ENCODE data around the gene TBATA. TPM values are rescaled to one million over a fixed set of nuclear protein-coding genes. Genes with fewer than 3 reads are reported as not detected.

The TBATA gene
- total RNA-seq, 1 donor from 2014 or later = not detected

GRCh38 chr10:70782746-70783680, 2.2 kb downstream of the TBATA start:
- Mint-ChIP-seq H3K36me3 (ENCODE audit: insufficient read depth) (no peaks in the 10 kb centered on the region), H3K4me3 (ENCODE audit: low read depth) (no peak overlapping the region), H3K27ac (no peak overlapping the region), H3K27me3 (peaks cover 10% of the 10 kb centered on the region), H3K9me3 (ENCODE audit: low read depth) (no peaks in the 10 kb centered on the region), H3K4me1 (ENCODE audit: low read depth) (no peaks in the 10 kb centered on the region)
- DNase-seq (ENCODE audit: low spot score, unreplicated experiment) = no peak
- TF ChIP-seq CTCF (IDR thresholded peaks at IDR 0.05; ENCODE audit: unreplicated experiment) = no peak

GRCh38 chr10:70782086-70782745, 3.0 kb downstream of the TBATA start:
- peaks cover 11% of the 10 kb centered on the region for H3K27me3 Mint-ChIP-seq
- H3K4me3 Mint-ChIP-seq (ENCODE audit: low read depth) = no peak overlapping the region
- no peak overlapping the region for H3K27ac Mint-ChIP-seq
- no peaks in the 10 kb centered on the region for H3K9me3 Mint-ChIP-seq (ENCODE audit: low read depth)
- no peaks in the 10 kb centered on the region for H3K36me3 Mint-ChIP-seq (ENCODE audit: insufficient read depth)
- no peak for TF ChIP-seq CTCF (IDR thresholded peaks at IDR 0.05; ENCODE audit: unreplicated experiment)
- H3K4me1 Mint-ChIP-seq (ENCODE audit: low read depth) = no peaks in the 10 kb centered on the region
- no peak for DNase-seq (ENCODE audit: low spot score, unreplicated experiment)

- no peak for DNase-seq (ENCODE audit: low spot score, unreplicated experiment)
- TF ChIP-seq CTCF (IDR thresholded peaks at IDR 0.05; ENCODE audit: unreplicated experiment) = no peak
- Mint-ChIP-seq H3K27ac (no peak overlapping the region), H3K9me3 (ENCODE audit: low read depth) (no peaks in the 10 kb centered on the region), H3K36me3 (ENCODE audit: insufficient read depth) (no peaks in the 10 kb centered on the region), H3K27me3 (peaks cover 11% of the 10 kb centered on the region), H3K4me1 (ENCODE audit: low read depth) (no peaks in the 10 kb centered on the region), H3K4me3 (ENCODE audit: low read depth) (no peak overlapping the region)
Observed at GRCh38 chr10:70781461-70782051, 3.6 kb downstream of the TBATA start.

- no peaks in the 10 kb centered on the region for H3K9me3 Mint-ChIP-seq (ENCODE audit: low read depth)
- peaks cover 11% of the 10 kb centered on the region for H3K27me3 Mint-ChIP-seq
- no peak overlapping the region for H3K27ac Mint-ChIP-seq
- no peaks in the 10 kb centered on the region for H3K4me1 Mint-ChIP-seq (ENCODE audit: low read depth)
- no peaks in the 10 kb centered on the region for H3K36me3 Mint-ChIP-seq (ENCODE audit: insufficient read depth)
- TF ChIP-seq CTCF (IDR thresholded peaks at IDR 0.05; ENCODE audit: unreplicated experiment) = no peak
- no peak overlapping the region for H3K4me3 Mint-ChIP-seq (ENCODE audit: low read depth)
- DNase-seq (ENCODE audit: low spot score, unreplicated experiment) = no peak
Observed at GRCh38 chr10:70780772-70781171, 4.4 kb downstream of the TBATA start.

- H3K27ac Mint-ChIP-seq = no peak overlapping the region
- H3K4me3 Mint-ChIP-seq (ENCODE audit: low read depth) = no peak overlapping the region
- no peaks in the 10 kb centered on the region for H3K36me3 Mint-ChIP-seq (ENCODE audit: insufficient read depth)
- DNase-seq (ENCODE audit: low spot score, unreplicated experiment) = no peak
- peaks cover 11% of the 10 kb centered on the region for H3K27me3 Mint-ChIP-seq
- no peaks in the 10 kb centered on the region for H3K4me1 Mint-ChIP-seq (ENCODE audit: low read depth)
- H3K9me3 Mint-ChIP-seq (ENCODE audit: low read depth) = no peaks in the 10 kb centered on the region
- TF ChIP-seq CTCF (IDR thresholded peaks at IDR 0.05; ENCODE audit: unreplicated experiment) = no peak
Observed at GRCh38 chr10:70780370-70780760, 4.8 kb downstream of the TBATA start.
